Breast epithelium (tissue), 4 donors: ENCODE results near the gene MRPL27. TPM values are rescaled to one million over a fixed set of nuclear protein-coding genes. Genes with fewer than 3 reads are reported as not detected.

Source experiments
- DNase-seq, 2 donors: peaks; one replicate each; pipeline ENCODE4 v3.0.0-alpha.2; 2019; ENCODE audit warnings: low spot score in 2 of 2
- H3K27ac ChIP-seq, 2 donors: fragments of 200-600 bp; sonication (generic) in 1 of 2; one replicate each; pipeline ENCODE4 v1.5.1; 2016 to 2019; ENCODE audit warnings: mild to moderate bottlenecking in 1 of 2
- H3K27me3 ChIP-seq, 2 donors: fragments of 200-600 bp; sonication (generic) in 1 of 2; one replicate each; pipeline versions ENCODE4 v1.5.1 to v1.6.0; 2017 to 2019; ENCODE audit warnings: control low read depth in 1 of 2, mild to moderate bottlenecking in 1 of 2
- H3K36me3 ChIP-seq: fragments of 200-600 bp; one replicate; pipeline ENCODE4 v1.5.1; 2019
- H3K4me1 ChIP-seq, 2 donors: fragments of 200-600 bp; sonication (generic); one replicate each; pipeline ENCODE4 v1.5.1; 2016 to 2019; ENCODE audit warnings: control low read depth in 1 of 2
- H3K4me3 ChIP-seq, 3 donors: fragments of 200-600 bp; sonication (generic); 1 replicate in 2 of 3; 2 replicates in 1 of 3; pipeline ENCODE4 v1.5.1; 2016 to 2019; ENCODE audit warnings: mild to moderate bottlenecking in 3 of 3, moderate library complexity in 2 of 3
- H3K9me3 ChIP-seq, 2 donors: fragments of 200-600 bp; sonication (generic) in 1 of 2; one replicate each; pipeline ENCODE4 v1.5.1; 2016 to 2019; ENCODE audit warnings: control low read depth in 1 of 2
- CTCF ChIP-seq, 3 donors: fragments of 450-650 bp; IDR thresholded peaks; one replicate each; pipeline ENCODE4 v1.5.1; 2016 to 2017; ENCODE audit warnings: antibody characterized with exemption in 3 of 3, mild to moderate bottlenecking in 3 of 3, moderate library complexity in 3 of 3
- POLR2A ChIP-seq: fragments of 450-650 bp; IDR thresholded peaks from one replicate; pipeline ENCODE4 v1.6.1; 2016; ENCODE audit warnings: antibody characterized with exemption, mild to moderate bottlenecking, moderate library complexity
- POLR2AphosphoS5 ChIP-seq, 3 donors: sonication (generic); formaldehyde crosslinking; IDR thresholded peaks; one replicate each; pipeline ENCODE4 v1.6.1; 2017; ENCODE audit warnings: antibody characterized with exemption in 3 of 3
- intact Hi-C: fragments of 100-400 bp; cut with DNase I; formaldehyde crosslinking; loops from one replicate; pipeline ENCODE4 v1.15.1; 2023; ENCODE audit warnings: low total_unique reads
- total RNA-seq, 3 donors: library from RNA; depleted of rRNA; stranded (reverse); fragments of >200 nt; gene quantifications; one replicate each; pipeline ENCODE4 v1.1.0, GENCODE V29; 2016

The MRPL27 gene
- total RNA-seq, 3 donors from 2014 or later, result 46.0 to 64.9 (median 49.1) TPM

- no peak overlapping the region for H3K4me3 ChIP-seq
- intact Hi-C loops, result no loop called here
- no peaks in the 10 kb centered on the region for H3K4me1 ChIP-seq
- H3K27me3 ChIP-seq, result no peaks in the 10 kb centered on the region
- DNase-seq, result no peak
- H3K9me3 ChIP-seq, result no peaks in the 10 kb centered on the region
- TF ChIP-seq POLR2AphosphoS5 (IDR thresholded peaks at IDR 0.05) (no peak), CTCF (IDR thresholded peaks at IDR 0.05) (no peak), POLR2A (no peak)
- H3K27ac ChIP-seq, result no peak overlapping the region
- H3K36me3 ChIP-seq, result peaks cover 5% of the 10 kb centered on the region
These were observed 7.2 kb downstream of the MRPL27 start for GRCh38 chr17:50365649-50366393.

- no peak for DNase-seq
- no peaks in the 10 kb centered on the region for H3K9me3 ChIP-seq
- no peak overlapping the region for H3K27ac ChIP-seq
- H3K4me3 ChIP-seq, result no peak overlapping the region
- H3K27me3 ChIP-seq, result no peaks in the 10 kb centered on the region
- TF ChIP-seq POLR2A (no peak), CTCF (IDR thresholded peaks at IDR 0.05) (no peak), POLR2AphosphoS5 (IDR thresholded peaks at IDR 0.05) (no peak)
- no peaks in the 10 kb centered on the region for H3K4me1 ChIP-seq
- intact Hi-C loops, result no loop called here
- H3K36me3 ChIP-seq, result peaks cover 5% of the 10 kb centered on the region
These were observed 7.8 kb downstream of the MRPL27 start for GRCh38 chr17:50365165-50365564.

- no peak for DNase-seq
These were observed 8.3 kb downstream of the MRPL27 start for GRCh38 chr17:50364715-50365114.

GRCh38 chr17:50364061-50364458, 8.9 kb downstream of the MRPL27 start:
- TF ChIP-seq POLR2A, result no peak
- TF ChIP-seq CTCF (IDR thresholded peaks at IDR 0.05), result no peak
- no peak for TF ChIP-seq POLR2AphosphoS5 (IDR thresholded peaks at IDR 0.05)
- Histone ChIP-seq H3K27ac (no peak overlapping the region), H3K36me3 (no peaks in the 10 kb centered on the region), H3K9me3 (no peaks in the 10 kb centered on the region), H3K4me1 (no peaks in the 10 kb centered on the region), H3K4me3 (no peak overlapping the region), H3K27me3 (no peaks in the 10 kb centered on the region)
- DNase-seq, result no peak
- intact Hi-C loops, result no loop called here

More at GRCh38 chr17:50364715-50365114, 8.3 kb downstream of the MRPL27 start:
- no peak overlapping the region for H3K27ac ChIP-seq
- no peak for TF ChIP-seq POLR2A
- TF ChIP-seq POLR2AphosphoS5 (IDR thresholded peaks at IDR 0.05), result no peak
- no peak for TF ChIP-seq CTCF (IDR thresholded peaks at IDR 0.05)
- peaks cover 1% of the 10 kb centered on the region for H3K36me3 ChIP-seq
- intact Hi-C loops, result no loop called here
- no peaks in the 10 kb centered on the region for H3K9me3 ChIP-seq
- no peaks in the 10 kb centered on the region for H3K4me1 ChIP-seq
- H3K27me3 ChIP-seq, result no peaks in the 10 kb centered on the region
- H3K4me3 ChIP-seq, result no peak overlapping the region

GRCh38 chr17:50363217-50364060, 9.5 kb downstream of the MRPL27 start:
- Histone ChIP-seq H3K36me3 (no peaks in the 10 kb centered on the region), H3K4me1 (no peaks in the 10 kb centered on the region), H3K9me3 (no peaks in the 10 kb centered on the region), H3K27ac (no peak overlapping the region), H3K4me3 (no peak overlapping the region), H3K27me3 (no peaks in the 10 kb centered on the region)
- intact Hi-C loops, result no loop called here
- no peak for TF ChIP-seq POLR2A
- TF ChIP-seq POLR2AphosphoS5 (IDR thresholded peaks at IDR 0.05), result no peak
- no peak for TF ChIP-seq CTCF (IDR thresholded peaks at IDR 0.05)
- no peak for DNase-seq
